Prostate gland (tissue), 2 donors: ENCODE data around the gene IQGAP3.

Experiments
- POLR2A ChIP-seq: fragments of 450-650 bp; IDR thresholded peaks from one replicate; pipeline ENCODE4 v1.6.1; 2016; ENCODE audit warnings: antibody characterized with exemption, mild to moderate bottlenecking
- POLR2AphosphoS5 ChIP-seq: sonication (generic); formaldehyde crosslinking; IDR thresholded peaks from one replicate; pipeline ENCODE4 v1.6.1; 2017; ENCODE audit warnings: antibody characterized with exemption
- TF ChIP-seq, protein P1 (sequence below), 4 experiments: fragments of 200-600 bp in 2 of 4; fragments of 450-650 bp in 2 of 4; sonication (generic) in 2 of 4; IDR thresholded peaks; 1 replicate in 3 of 4; 2 replicates in 1 of 4; pipeline ENCODE4 v1.5.1; 2016 to 2019; ENCODE audit warnings: antibody characterized with exemption in 4 of 4, mild to moderate bottlenecking in 2 of 4, moderate library complexity in 2 of 4

DNA sequence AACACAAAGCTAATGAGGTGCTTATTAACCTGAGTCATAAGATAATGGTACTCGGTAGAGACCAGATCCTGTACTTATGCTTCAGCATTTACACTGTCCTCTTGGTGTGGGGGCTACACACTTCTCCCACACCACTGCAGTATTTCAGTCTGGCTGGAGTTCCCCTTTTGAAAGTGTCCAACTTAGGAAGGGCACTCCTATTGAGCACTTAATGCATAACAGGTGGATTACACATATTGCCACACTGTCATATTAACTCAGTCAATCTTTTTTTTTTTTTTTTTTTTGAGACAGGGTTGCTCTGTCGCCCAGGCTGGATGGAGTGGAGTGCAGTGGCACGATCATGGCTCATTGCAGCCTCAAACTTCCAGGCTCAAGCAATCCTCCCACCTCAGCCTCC is 27.4 kb upstream of the IQGAP3 start:
- TF ChIP-seq, protein P1, sequence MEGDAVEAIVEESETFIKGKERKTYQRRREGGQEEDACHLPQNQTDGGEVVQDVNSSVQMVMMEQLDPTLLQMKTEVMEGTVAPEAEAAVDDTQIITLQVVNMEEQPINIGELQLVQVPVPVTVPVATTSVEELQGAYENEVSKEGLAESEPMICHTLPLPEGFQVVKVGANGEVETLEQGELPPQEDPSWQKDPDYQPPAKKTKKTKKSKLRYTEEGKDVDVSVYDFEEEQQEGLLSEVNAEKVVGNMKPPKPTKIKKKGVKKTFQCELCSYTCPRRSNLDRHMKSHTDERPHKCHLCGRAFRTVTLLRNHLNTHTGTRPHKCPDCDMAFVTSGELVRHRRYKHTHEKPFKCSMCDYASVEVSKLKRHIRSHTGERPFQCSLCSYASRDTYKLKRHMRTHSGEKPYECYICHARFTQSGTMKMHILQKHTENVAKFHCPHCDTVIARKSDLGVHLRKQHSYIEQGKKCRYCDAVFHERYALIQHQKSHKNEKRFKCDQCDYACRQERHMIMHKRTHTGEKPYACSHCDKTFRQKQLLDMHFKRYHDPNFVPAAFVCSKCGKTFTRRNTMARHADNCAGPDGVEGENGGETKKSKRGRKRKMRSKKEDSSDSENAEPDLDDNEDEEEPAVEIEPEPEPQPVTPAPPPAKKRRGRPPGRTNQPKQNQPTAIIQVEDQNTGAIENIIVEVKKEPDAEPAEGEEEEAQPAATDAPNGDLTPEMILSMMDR (IDR thresholded peaks at IDR 0.05): no peak
- TF ChIP-seq POLR2A (no peak), POLR2AphosphoS5 (no peak)
